ENCODE results near the gene ATP11A. TPM values are rescaled to one million over a fixed set of nuclear protein-coding genes. Genes with fewer than 3 reads are reported as not detected.

The ATP11A gene
- total RNA-seq, 2 experiments from 2014 or later: 42.1 to 50.7 TPM

- Mint-ChIP-seq H3K4me3 (no peak overlapping the region), H3K27ac (no peak overlapping the region), H3K9me3 (ENCODE audit: low read depth) (no peaks in the 10 kb centered on the region), H3K4me1 (peaks cover 22% of the 10 kb centered on the region), H3K36me3 (ENCODE audit: low read depth) (no peaks in the 10 kb centered on the region), H3K27me3 (no peaks in the 10 kb centered on the region)
- ATAC-seq: no peak
- intact Hi-C loops (cut with DNase I, micrococcal nuclease): no loop called here
- no peak for DNase-seq
- ChIA-PET POLR2A (no interaction called here), CTCF (no interaction called here)
These were observed 81.5 kb downstream of the ATP11A start for GRCh38 chr13:112771139-112771876.

DNA sequence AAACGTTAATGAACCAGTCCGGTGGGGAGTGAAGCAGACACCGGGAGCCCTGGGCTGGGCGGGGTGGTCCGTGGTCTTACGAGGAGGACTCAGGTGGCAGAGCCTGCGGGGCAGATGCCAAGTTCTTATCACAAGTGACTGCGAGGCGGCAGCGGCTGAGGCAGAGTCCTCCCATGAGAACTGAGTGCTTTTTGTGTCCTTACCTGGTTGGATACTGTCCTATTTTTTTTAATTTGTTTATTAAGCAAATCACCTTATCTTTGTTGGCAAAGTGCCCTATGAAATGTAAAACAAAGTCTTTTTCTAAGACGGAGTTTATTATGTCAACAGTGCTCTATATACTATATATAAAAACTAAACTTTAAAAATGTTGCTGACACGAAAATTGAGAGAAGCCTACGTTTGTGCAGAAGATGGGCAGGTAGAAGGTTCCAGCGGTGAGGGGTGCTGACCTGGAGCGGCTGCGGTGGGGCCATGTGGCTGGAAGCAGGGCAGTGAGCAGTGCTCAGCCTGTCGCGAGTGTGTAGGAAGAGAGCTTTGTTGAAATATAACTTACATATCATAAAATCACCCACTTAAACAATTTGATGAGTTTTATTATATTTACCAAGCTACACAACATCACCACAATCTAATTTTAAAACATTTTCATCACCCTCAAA lies 82.2 kb downstream of the ATP11A start:
- ChIA-PET POLR2A (no interaction called here), CTCF (no interaction called here)
- DNase-seq (no peak), ATAC-seq (no peak)
- Mint-ChIP-seq H3K36me3 (ENCODE audit: low read depth) (no peaks in the 10 kb centered on the region), H3K27ac (no peak overlapping the region), H3K4me1 (peaks cover 20% of the 10 kb centered on the region), H3K9me3 (ENCODE audit: low read depth) (no peaks in the 10 kb centered on the region), H3K27me3 (no peaks in the 10 kb centered on the region), H3K4me3 (no peak overlapping the region)
- intact Hi-C loops (cut with DNase I, micrococcal nuclease): no loop called here

GRCh38 chr13:112772539-112772909 lies 82.7 kb downstream of the ATP11A start:
- no peak overlapping the region for H3K4me3 Mint-ChIP-seq
- ChIA-PET CTCF (no interaction called here), POLR2A (no interaction called here)
- no peaks in the 10 kb centered on the region for H3K36me3 Mint-ChIP-seq (ENCODE audit: low read depth)
- intact Hi-C loops (cut with DNase I, micrococcal nuclease): no loop called here
- DNase-seq: no peak
- peaks cover 18% of the 10 kb centered on the region for H3K4me1 Mint-ChIP-seq
- H3K9me3 Mint-ChIP-seq (ENCODE audit: low read depth): no peaks in the 10 kb centered on the region
- no peak for ATAC-seq
- no peaks in the 10 kb centered on the region for H3K27me3 Mint-ChIP-seq
- no peak overlapping the region for H3K27ac Mint-ChIP-seq

DNA sequence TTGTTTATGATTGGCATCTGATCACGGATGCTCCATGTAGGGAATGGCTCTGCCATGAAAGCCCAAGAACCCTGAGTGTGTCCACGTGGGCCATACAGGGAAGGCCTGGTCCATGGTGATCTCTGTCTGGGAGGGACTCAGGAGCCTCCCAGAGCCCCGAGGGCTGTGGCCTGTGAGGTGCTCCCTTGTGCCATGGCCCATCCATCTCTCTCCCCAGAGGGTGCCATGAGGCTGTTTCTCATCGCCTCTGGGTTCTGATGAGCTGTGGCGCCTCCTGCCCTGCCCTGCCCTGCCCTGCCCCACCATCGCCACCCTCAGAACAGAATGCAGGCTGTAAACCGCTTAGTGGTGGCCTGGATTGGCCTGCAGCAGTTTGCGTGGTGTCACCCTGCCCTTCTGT lies 83.1 kb downstream of the ATP11A start:
- H3K27me3 Mint-ChIP-seq: no peaks in the 10 kb centered on the region
- ChIA-PET CTCF (interaction anchor here (0.9 kb wide), 1 partner anchor 9 kb away, joined by 3 read pairs; no protein-coding TSS in a partner anchor), POLR2A (no interaction called here)
- no peaks in the 10 kb centered on the region for H3K36me3 Mint-ChIP-seq (ENCODE audit: low read depth)
- no peak overlapping the region for H3K4me3 Mint-ChIP-seq
- ATAC-seq (no peak), DNase-seq (no peak)
- no peaks in the 10 kb centered on the region for H3K9me3 Mint-ChIP-seq (ENCODE audit: low read depth)
- intact Hi-C loops (cut with DNase I, micrococcal nuclease): no loop called here
- H3K27ac Mint-ChIP-seq: no peak overlapping the region
- H3K4me1 Mint-ChIP-seq: peaks cover 14% of the 10 kb centered on the region

- peaks cover 5% of the 10 kb centered on the region for H3K4me1 Mint-ChIP-seq
- POLR2A ChIA-PET: no interaction called here
- no peak overlapping the region for H3K4me3 Mint-ChIP-seq
- no peak overlapping the region for H3K27ac Mint-ChIP-seq
- H3K9me3 Mint-ChIP-seq (ENCODE audit: low read depth): no peaks in the 10 kb centered on the region
- no peaks in the 10 kb centered on the region for H3K27me3 Mint-ChIP-seq
- H3K36me3 Mint-ChIP-seq (ENCODE audit: low read depth): no peaks in the 10 kb centered on the region
- ATAC-seq (no peak), DNase-seq (no peak)
- intact Hi-C loops (cut with DNase I, micrococcal nuclease): no loop called here
- CTCF ChIA-PET: interaction anchor here (0.9 kb wide), 1 partner anchor 10 kb away, joined by 3 read pairs; no protein-coding TSS in a partner anchor
These were observed 84.0 kb downstream of the ATP11A start for GRCh38 chr13:112773601-112774447.

GRCh38 chr13:112774448-112774792 lies 84.6 kb downstream of the ATP11A start:
- no peaks in the 10 kb centered on the region for H3K36me3 Mint-ChIP-seq (ENCODE audit: low read depth)
- intact Hi-C loops (cut with DNase I, micrococcal nuclease): no loop called here
- no peak for DNase-seq
- no peak overlapping the region for H3K27ac Mint-ChIP-seq
- no peak overlapping the region for H3K4me3 Mint-ChIP-seq
- no peak for ATAC-seq
- peaks cover 3% of the 10 kb centered on the region for H3K4me1 Mint-ChIP-seq
- H3K9me3 Mint-ChIP-seq (ENCODE audit: low read depth): no peaks in the 10 kb centered on the region
- no peaks in the 10 kb centered on the region for H3K27me3 Mint-ChIP-seq
- CTCF ChIA-PET: no interaction called here
- POLR2A ChIA-PET: no interaction called here

GRCh38 chr13:112774829-112775565 lies 85.2 kb downstream of the ATP11A start:
- Mint-ChIP-seq H3K27ac (no peak overlapping the region), H3K27me3 (no peaks in the 10 kb centered on the region), H3K36me3 (ENCODE audit: low read depth) (no peaks in the 10 kb centered on the region), H3K4me1 (peaks cover 4% of the 10 kb centered on the region), H3K9me3 (ENCODE audit: low read depth) (no peaks in the 10 kb centered on the region), H3K4me3 (no peak overlapping the region)
- intact Hi-C loops (cut with DNase I, micrococcal nuclease): no loop called here
- ATAC-seq: no peak
- DNase-seq: no peak
- CTCF ChIA-PET: no interaction called here
- POLR2A ChIA-PET: no interaction called here

GRCh38 chr13:112775791-112776279 lies 86.0 kb downstream of the ATP11A start:
- Mint-ChIP-seq H3K36me3 (ENCODE audit: low read depth) (no peaks in the 10 kb centered on the region), H3K4me1 (peaks cover 13% of the 10 kb centered on the region), H3K9me3 (ENCODE audit: low read depth) (no peaks in the 10 kb centered on the region), H3K27ac (no peak overlapping the region), H3K27me3 (no peaks in the 10 kb centered on the region), H3K4me3 (no peak overlapping the region)
- DNase-seq (no peak), ATAC-seq (no peak)
- CTCF ChIA-PET: no interaction called here
- POLR2A ChIA-PET: no interaction called here
- intact Hi-C loops (cut with DNase I, micrococcal nuclease): no loop called here

DNA sequence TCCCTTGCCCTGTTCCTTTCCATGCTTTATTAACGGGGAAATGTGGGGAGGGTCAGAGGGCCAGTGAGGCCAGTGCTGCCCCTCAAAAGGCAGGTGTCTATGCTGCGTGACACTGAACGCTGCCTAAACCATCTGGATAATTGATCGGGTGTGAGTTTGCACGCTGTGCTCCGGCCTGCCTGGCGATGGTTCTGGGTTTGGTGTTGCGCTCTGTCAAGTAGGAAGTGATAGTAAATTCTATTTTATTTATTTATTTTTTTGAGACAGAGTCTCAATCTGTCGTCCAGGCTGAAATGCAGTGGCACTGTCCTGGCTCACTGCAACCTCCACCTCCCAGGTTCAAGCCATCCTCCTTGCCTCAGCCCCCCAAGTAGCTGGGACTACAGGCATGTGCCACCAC lies 86.5 kb downstream of the ATP11A start:
- no peaks in the 10 kb centered on the region for H3K36me3 Mint-ChIP-seq (ENCODE audit: low read depth)
- POLR2A ChIA-PET: no interaction called here
- no peaks in the 10 kb centered on the region for H3K9me3 Mint-ChIP-seq (ENCODE audit: low read depth)
- CTCF ChIA-PET: no interaction called here
- DNase-seq (no peak), ATAC-seq (no peak)
- intact Hi-C loops (cut with DNase I, micrococcal nuclease): no loop called here
- no peaks in the 10 kb centered on the region for H3K27me3 Mint-ChIP-seq
- no peak overlapping the region for H3K4me3 Mint-ChIP-seq
- H3K4me1 Mint-ChIP-seq: peaks cover 14% of the 10 kb centered on the region
- H3K27ac Mint-ChIP-seq: no peak overlapping the region

GRCh38 chr13:112776971-112777370 lies 87.1 kb downstream of the ATP11A start:
- no peaks in the 10 kb centered on the region for H3K9me3 Mint-ChIP-seq (ENCODE audit: low read depth)
- no peak for ATAC-seq
- ChIA-PET POLR2A (no interaction called here), CTCF (no interaction called here)
- peaks cover 17% of the 10 kb centered on the region for H3K4me1 Mint-ChIP-seq
- no peaks in the 10 kb centered on the region for H3K36me3 Mint-ChIP-seq (ENCODE audit: low read depth)
- H3K4me3 Mint-ChIP-seq: no peak overlapping the region
- intact Hi-C loops (cut with DNase I, micrococcal nuclease): no loop called here
- no peak overlapping the region for H3K27ac Mint-ChIP-seq
- DNase-seq: no peak
- H3K27me3 Mint-ChIP-seq: no peaks in the 10 kb centered on the region

- Mint-ChIP-seq H3K27ac (no peak overlapping the region), H3K4me3 (no peak overlapping the region), H3K4me1 (peaks cover 18% of the 10 kb centered on the region), H3K9me3 (ENCODE audit: low read depth) (no peaks in the 10 kb centered on the region), H3K36me3 (ENCODE audit: low read depth) (no peaks in the 10 kb centered on the region), H3K27me3 (no peaks in the 10 kb centered on the region)
- DNase-seq (no peak), ATAC-seq (no peak)
- ChIA-PET POLR2A (no interaction called here), CTCF (interaction anchor here (0.9 kb wide), 1 partner anchor 8 kb away, joined by 3 read pairs; no protein-coding TSS in a partner anchor)
- intact Hi-C loops (cut with DNase I, micrococcal nuclease): no loop called here
These were observed 88.0 kb downstream of the ATP11A start for GRCh38 chr13:112777637-112778406.

Data from activated CD4-positive, alpha-beta T cell treated with anti-CD3 and anti-CD28 coated beads for 36 hours (primary cell).